Testis (tissue), 3 donors: Measurements from ENCODE around the gene LRP10. TPM values are rescaled to one million over a fixed set of nuclear protein-coding genes. Genes with fewer than 3 reads are reported as not detected.
"Not testable (repeated sequence)": the region's sequence is repeated elsewhere in the genome, so short reads cannot be mapped to it uniquely, and the experiment has no call there.

Experiments
- DNase-seq: peaks from one replicate; pipeline ENCODE4 v3.0.0-alpha.2; 2019
- H3K27ac ChIP-seq, 2 donors: fragments of 200-600 bp; sonication (generic); one replicate each; pipeline ENCODE4 v1.5.1; 2019
- H3K27me3 ChIP-seq: fragments of 200-600 bp; sonication (generic); one replicate; pipeline ENCODE4 v1.5.1; 2019
- H3K36me3 ChIP-seq: fragments of 200-600 bp; sonication (generic); one replicate; pipeline ENCODE4 v1.5.1; 2017; ENCODE audit warnings: low read depth; ENCODE audit errors: missing control alignments
- H3K4me1 ChIP-seq: fragments of 200-600 bp; sonication (generic); one replicate; pipeline ENCODE4 v1.5.1; 2019
- H3K4me3 ChIP-seq, 2 donors: fragments of 200-600 bp; sonication (generic); one replicate each; pipeline ENCODE4 v1.5.1; 2017 to 2019
- H3K9me3 ChIP-seq: fragments of 200-600 bp; sonication (generic); one replicate; pipeline ENCODE4 v1.5.1; 2017
- POLR2A ChIP-seq: fragments of 450-650 bp; IDR thresholded peaks from one replicate; pipeline ENCODE4 v1.6.1; 2017; ENCODE audit warnings: antibody characterized with exemption, mild to moderate bottlenecking, moderate library complexity
- WGBS, 2 donors: methylation state at CpG; one replicate each; pipeline ENCODE4 v1.1.5; 2018; 5-methylcytosine and 5-hydroxymethylcytosine counted together
- intact Hi-C: fragments of 100-400 bp; cut with DNase I; formaldehyde crosslinking; loops from one replicate; pipeline ENCODE4 v1.15.1; 2023; ENCODE audit warnings: low total_unique reads
- polyA plus RNA-seq: library from polyadenylated mRNA; stranded (reverse); fragments of 350-450 nt; fragmentation: Illumina TruSeq; extraction: RNeasy Lipid Tissue Mini Kit (QIAGEN cat#74804); gene quantifications from one replicate; pipeline ENCODE4 v1.2.3, GENCODE V29; 2014; ENCODE audit warnings: low read depth, low replicate concordance; ENCODE audit not compliant: insufficient read depth
- total RNA-seq, 2 donors: library from RNA; depleted of rRNA; stranded (reverse); fragments of >200 nt; gene quantifications; one replicate each; pipeline ENCODE4 v1.2.3, GENCODE V29; 2016
- TF ChIP-seq, protein P1 (sequence below), 3 experiments: fragments of 450-650 bp in 2 of 3; fragments of 200-600 bp in 1 of 3; sonication (generic) in 1 of 3; IDR thresholded peaks; one replicate each; pipeline ENCODE4 v1.5.1; 2016 to 2019; ENCODE audit warnings: antibody characterized with exemption in 3 of 3, mild to moderate bottlenecking in 2 of 3, moderate library complexity in 1 of 3

Gene LRP10
- total and polyA plus RNA-seq, 3 donors from 2014 or later: 41.3 to 67.7 (median 58.2) TPM

DNA sequence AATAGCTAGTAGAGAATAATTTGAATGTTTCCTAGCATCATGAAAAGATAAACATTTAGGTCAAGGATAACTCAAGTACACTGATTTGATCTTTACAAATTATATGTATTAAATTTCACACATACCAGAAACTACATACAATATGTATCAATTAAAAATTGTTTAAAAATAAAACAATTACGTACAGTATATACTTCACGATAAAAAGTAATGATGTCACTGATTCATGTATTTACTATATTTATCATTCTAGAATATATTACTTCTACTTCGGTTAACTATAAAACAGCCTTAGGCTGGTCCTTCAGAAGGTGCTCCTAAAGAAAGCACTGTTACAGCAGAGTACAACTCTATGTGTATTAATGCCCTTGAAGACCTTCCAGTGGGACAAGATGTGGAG is 35.9 kb downstream of the LRP10 start:
- intact Hi-C loops: no loop called here
- H3K36me3 ChIP-seq: no peaks in the 10 kb centered on the region
- 83 to 86% methylated on average over 3 of the region's 3 CpGs for WGBS, 2 donors

GRCh38 chr14:22908601-22909000 is 37.1 kb downstream of the LRP10 start:
- Histone ChIP-seq H3K27ac (no peak overlapping the region), H3K4me1 (no peaks in the 10 kb centered on the region), H3K27me3 (no peaks in the 10 kb centered on the region), H3K9me3 (no peaks in the 10 kb centered on the region), H3K4me3 (no peak overlapping the region), H3K36me3 (no peaks in the 10 kb centered on the region)
- no peak for DNase-seq
- TF ChIP-seq POLR2A: no peak
- TF ChIP-seq, protein P1, sequence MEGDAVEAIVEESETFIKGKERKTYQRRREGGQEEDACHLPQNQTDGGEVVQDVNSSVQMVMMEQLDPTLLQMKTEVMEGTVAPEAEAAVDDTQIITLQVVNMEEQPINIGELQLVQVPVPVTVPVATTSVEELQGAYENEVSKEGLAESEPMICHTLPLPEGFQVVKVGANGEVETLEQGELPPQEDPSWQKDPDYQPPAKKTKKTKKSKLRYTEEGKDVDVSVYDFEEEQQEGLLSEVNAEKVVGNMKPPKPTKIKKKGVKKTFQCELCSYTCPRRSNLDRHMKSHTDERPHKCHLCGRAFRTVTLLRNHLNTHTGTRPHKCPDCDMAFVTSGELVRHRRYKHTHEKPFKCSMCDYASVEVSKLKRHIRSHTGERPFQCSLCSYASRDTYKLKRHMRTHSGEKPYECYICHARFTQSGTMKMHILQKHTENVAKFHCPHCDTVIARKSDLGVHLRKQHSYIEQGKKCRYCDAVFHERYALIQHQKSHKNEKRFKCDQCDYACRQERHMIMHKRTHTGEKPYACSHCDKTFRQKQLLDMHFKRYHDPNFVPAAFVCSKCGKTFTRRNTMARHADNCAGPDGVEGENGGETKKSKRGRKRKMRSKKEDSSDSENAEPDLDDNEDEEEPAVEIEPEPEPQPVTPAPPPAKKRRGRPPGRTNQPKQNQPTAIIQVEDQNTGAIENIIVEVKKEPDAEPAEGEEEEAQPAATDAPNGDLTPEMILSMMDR (IDR thresholded peaks at IDR 0.05): no peak
- 81 to 90% methylated on average over 8 of the region's 8 CpGs for WGBS, 2 donors
- intact Hi-C loops: no loop called here

More for the DNA sequence above, 35.9 kb downstream of the LRP10 start:
- DNase-seq: no peak
- Histone ChIP-seq H3K9me3 (no peaks in the 10 kb centered on the region), H3K4me1 (no peaks in the 10 kb centered on the region), H3K27ac (no peak overlapping the region), H3K4me3 (no peak overlapping the region), H3K27me3 (no peaks in the 10 kb centered on the region)
- TF ChIP-seq, protein P1 (IDR thresholded peaks at IDR 0.05): no peak
- no peak for TF ChIP-seq POLR2A

DNA sequence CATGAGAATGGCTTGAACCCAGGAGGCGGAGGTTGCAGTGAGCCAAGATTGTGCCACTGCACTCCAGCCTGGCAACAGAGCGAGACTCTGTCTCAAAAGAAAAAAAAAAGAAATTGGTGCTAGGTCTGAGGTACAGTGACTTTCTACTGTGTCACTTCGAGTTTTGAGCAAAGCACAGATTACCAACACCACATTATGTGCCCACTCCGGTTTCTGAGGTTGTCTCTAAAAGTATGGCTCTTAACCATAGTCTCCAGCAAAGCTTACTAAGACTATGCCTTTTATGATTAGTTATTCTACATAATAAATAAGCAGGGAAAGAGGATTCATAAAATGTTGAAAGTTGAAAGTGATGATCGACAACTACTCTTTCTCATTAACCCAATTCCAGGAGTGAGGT is 39.4 kb downstream of the LRP10 start:
- Histone ChIP-seq H3K4me3 (no peak overlapping the region), H3K27ac (no peak overlapping the region), H3K9me3 (no peaks in the 10 kb centered on the region), H3K36me3 (no peaks in the 10 kb centered on the region), H3K27me3 (no peaks in the 10 kb centered on the region), H3K4me1 (no peaks in the 10 kb centered on the region)
- DNase-seq: no peak
- 89 to 90% methylated on average over 5 of the region's 5 CpGs for WGBS, 2 donors
- no peak for TF ChIP-seq POLR2A
- TF ChIP-seq, protein P1 (IDR thresholded peaks at IDR 0.05): no peak
- intact Hi-C loops: no loop called here

- H3K27me3 ChIP-seq, H3K4me3 ChIP-seq, intact Hi-C loops, DNase-seq, H3K27ac ChIP-seq, H3K4me1 ChIP-seq, H3K36me3 ChIP-seq, H3K9me3 ChIP-seq: not testable (repeated sequence)
- WGBS, 2 donors: 90 to 94% methylated on average over 4 of the region's 4 CpGs
These were observed 43.3 kb downstream of the LRP10 start for GRCh38 chr14:22914836-22915235.

GRCh38 chr14:22915886-22916521 is 44.5 kb downstream of the LRP10 start:
- no peak for TF ChIP-seq POLR2A
- TF ChIP-seq, protein P1 (IDR thresholded peaks at IDR 0.05): no peak
- DNase-seq: no peak
- H3K4me1 ChIP-seq: peaks cover 10% of the 10 kb centered on the region
- no peaks in the 10 kb centered on the region for H3K36me3 ChIP-seq
- H3K27me3 ChIP-seq: no peaks in the 10 kb centered on the region
- H3K4me3 ChIP-seq: no peak overlapping the region
- no peaks in the 10 kb centered on the region for H3K9me3 ChIP-seq
- 78 to 83% methylated on average over 8 of the region's 8 CpGs for WGBS, 2 donors
- no peak overlapping the region for H3K27ac ChIP-seq
- intact Hi-C loops: no loop called here
